ENCODE results near the gene F3. TPM values are rescaled to one million over a fixed set of nuclear protein-coding genes. Genes with fewer than 3 reads are reported as not detected.
A peak's percentile ranks its signal among the peaks of the same experiment; 100 is the strongest.

F3 gene
- polyA plus RNA-seq, 1 donor (not counting 4 experiments of a cell fraction or from before 2014, with no cell fraction given) = 1,409 TPM

GRCh38 chr1:94552071-94552586, 10.6 kb upstream of the F3 start:
- TF ChIP-seq, protein P1, sequence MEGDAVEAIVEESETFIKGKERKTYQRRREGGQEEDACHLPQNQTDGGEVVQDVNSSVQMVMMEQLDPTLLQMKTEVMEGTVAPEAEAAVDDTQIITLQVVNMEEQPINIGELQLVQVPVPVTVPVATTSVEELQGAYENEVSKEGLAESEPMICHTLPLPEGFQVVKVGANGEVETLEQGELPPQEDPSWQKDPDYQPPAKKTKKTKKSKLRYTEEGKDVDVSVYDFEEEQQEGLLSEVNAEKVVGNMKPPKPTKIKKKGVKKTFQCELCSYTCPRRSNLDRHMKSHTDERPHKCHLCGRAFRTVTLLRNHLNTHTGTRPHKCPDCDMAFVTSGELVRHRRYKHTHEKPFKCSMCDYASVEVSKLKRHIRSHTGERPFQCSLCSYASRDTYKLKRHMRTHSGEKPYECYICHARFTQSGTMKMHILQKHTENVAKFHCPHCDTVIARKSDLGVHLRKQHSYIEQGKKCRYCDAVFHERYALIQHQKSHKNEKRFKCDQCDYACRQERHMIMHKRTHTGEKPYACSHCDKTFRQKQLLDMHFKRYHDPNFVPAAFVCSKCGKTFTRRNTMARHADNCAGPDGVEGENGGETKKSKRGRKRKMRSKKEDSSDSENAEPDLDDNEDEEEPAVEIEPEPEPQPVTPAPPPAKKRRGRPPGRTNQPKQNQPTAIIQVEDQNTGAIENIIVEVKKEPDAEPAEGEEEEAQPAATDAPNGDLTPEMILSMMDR (optimal IDR thresholded peaks at IDR 0.05 in 1 of 3, IDR thresholded peaks at IDR 0.05 in 1 of 3, conservative IDR thresholded peaks at IDR 0.05 in 1 of 3; ENCODE audit: extremely low read depth in 1 of 3, insufficient read depth in 2 of 3, low read length in 3 of 3) = no peak
- no peak for TF ChIP-seq EZH2 (IDR thresholded peaks at IDR 0.05; ENCODE audit: low read length)
- Histone ChIP-seq H3K27me3 (ENCODE audit: control insufficient read depth, extremely low read depth, insufficient read depth, low read length) (no peaks in the 10 kb centered on the region), H3K9me1 (ENCODE audit: control insufficient read depth, extremely low read depth, insufficient read depth, low read length) (no peaks in the 10 kb centered on the region), H2AFZ (ENCODE audit: control insufficient read depth, low read length) (no peak overlapping the region), H3K4me2 (ENCODE audit: control insufficient read depth, extremely low read depth, insufficient read depth, low read depth, low read length) (peak overlapping the region; percentile 11), H3K27ac (ENCODE audit: control insufficient read depth, insufficient read depth, low read length) (peak overlapping the region; percentile 65), H3K4me3 (ENCODE audit: control insufficient read depth in 2 of 3, extremely low read depth in 1 of 3, insufficient read depth in 2 of 3, low read depth in 1 of 3, low read length in 3 of 3) (no peak overlapping the region), H3K9me3 (ENCODE audit: control insufficient read depth, low read depth, low read length) (no peaks in the 10 kb centered on the region), H4K20me1 (ENCODE audit: control insufficient read depth, extremely low read depth, insufficient read depth, low read length) (no peaks in the 10 kb centered on the region), H3K79me2 (ENCODE audit: control insufficient read depth, insufficient read depth, low read length) (no peaks in the 10 kb centered on the region), H3K4me1 (ENCODE audit: control insufficient read depth, extremely low read depth, insufficient read depth, low read length) (peaks cover 58% of the 10 kb centered on the region), H3K9ac (ENCODE audit: control insufficient read depth, extremely low read depth, insufficient read depth, low read length) (no peak overlapping the region), H3K36me3 (ENCODE audit: control insufficient read depth in 2 of 2, extremely low read depth in 1 of 2, insufficient read depth in 2 of 2, low read length in 2 of 2) (no peaks in the 10 kb centered on the region)
- DNase-seq (ENCODE audit: low read depth, low spot score) = no peak
- FAIRE-seq = peak; percentile 95
- dilution Hi-C loops (cut with MboI; ENCODE audit: extremely low pct_ligation_motif_present, low sequenced_read_pairs) = no loop called here

DNA sequence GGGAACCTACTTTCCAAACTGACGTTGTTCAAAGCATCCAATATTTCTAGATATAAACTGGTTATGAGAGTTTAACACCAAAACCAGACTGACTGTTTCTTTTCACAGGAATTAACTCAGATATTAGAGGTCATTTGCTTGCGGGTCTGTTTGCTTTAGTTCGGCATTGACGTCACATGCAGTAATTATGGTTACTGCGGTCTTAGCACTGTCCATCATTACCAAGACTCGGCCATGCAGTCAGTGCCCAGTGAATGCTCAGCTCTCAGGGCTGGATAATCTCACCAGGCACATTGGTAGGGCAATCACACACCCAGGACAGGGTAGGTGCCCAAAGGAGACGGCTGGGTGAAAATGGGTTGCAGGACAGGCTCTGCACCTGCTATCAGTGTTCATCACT, 9.9 kb upstream of the F3 start:
- H3K36me3 ChIP-seq (ENCODE audit: control insufficient read depth in 2 of 2, extremely low read depth in 1 of 2, insufficient read depth in 2 of 2, low read length in 2 of 2) = no peaks in the 10 kb centered on the region
- H3K9me3 ChIP-seq (ENCODE audit: control insufficient read depth, low read depth, low read length) = no peaks in the 10 kb centered on the region
- no peak overlapping the region for H2AFZ ChIP-seq (ENCODE audit: control insufficient read depth, low read length)
- no peak for FAIRE-seq
- H3K9ac ChIP-seq (ENCODE audit: control insufficient read depth, extremely low read depth, insufficient read depth, low read length) = no peak overlapping the region
- dilution Hi-C loops (cut with MboI; ENCODE audit: extremely low pct_ligation_motif_present, low sequenced_read_pairs) = no loop called here
- H3K4me2 ChIP-seq (ENCODE audit: control insufficient read depth, extremely low read depth, insufficient read depth, low read depth, low read length) = peak overlapping the region; percentile 11
- peaks cover 58% of the 10 kb centered on the region for H3K4me1 ChIP-seq (ENCODE audit: control insufficient read depth, extremely low read depth, insufficient read depth, low read length)
- H4K20me1 ChIP-seq (ENCODE audit: control insufficient read depth, extremely low read depth, insufficient read depth, low read length) = no peaks in the 10 kb centered on the region
- H3K79me2 ChIP-seq (ENCODE audit: control insufficient read depth, insufficient read depth, low read length) = no peaks in the 10 kb centered on the region
- no peak for TF ChIP-seq EZH2 (IDR thresholded peaks at IDR 0.05; ENCODE audit: low read length)
- TF ChIP-seq, protein P1 (optimal IDR thresholded peaks at IDR 0.05 in 1 of 3, IDR thresholded peaks at IDR 0.05 in 1 of 3, conservative IDR thresholded peaks at IDR 0.05 in 1 of 3; ENCODE audit: extremely low read depth in 1 of 3, insufficient read depth in 2 of 3, low read length in 3 of 3) = no peak
- no peaks in the 10 kb centered on the region for H3K27me3 ChIP-seq (ENCODE audit: control insufficient read depth, extremely low read depth, insufficient read depth, low read length)
- H3K4me3 ChIP-seq (ENCODE audit: control insufficient read depth in 2 of 3, extremely low read depth in 1 of 3, insufficient read depth in 2 of 3, low read depth in 1 of 3, low read length in 3 of 3) = no peak overlapping the region
- no peak for DNase-seq (ENCODE audit: low read depth, low spot score)
- H3K9me1 ChIP-seq (ENCODE audit: control insufficient read depth, extremely low read depth, insufficient read depth, low read length) = no peaks in the 10 kb centered on the region
- H3K27ac ChIP-seq (ENCODE audit: control insufficient read depth, insufficient read depth, low read length) = peak overlapping the region; percentile 45
